GM19452 (cell line): ENCODE data around the gene SPECC1L.

ENCODE experiments used
- ATAC-seq: cut with Tn5 transposase; IDR thresholded peaks from one replicate; pipeline ENCODE4 v1.9.1; 2021; ENCODE audit not compliant: unreplicated experiment

Gene SPECC1L

DNA sequence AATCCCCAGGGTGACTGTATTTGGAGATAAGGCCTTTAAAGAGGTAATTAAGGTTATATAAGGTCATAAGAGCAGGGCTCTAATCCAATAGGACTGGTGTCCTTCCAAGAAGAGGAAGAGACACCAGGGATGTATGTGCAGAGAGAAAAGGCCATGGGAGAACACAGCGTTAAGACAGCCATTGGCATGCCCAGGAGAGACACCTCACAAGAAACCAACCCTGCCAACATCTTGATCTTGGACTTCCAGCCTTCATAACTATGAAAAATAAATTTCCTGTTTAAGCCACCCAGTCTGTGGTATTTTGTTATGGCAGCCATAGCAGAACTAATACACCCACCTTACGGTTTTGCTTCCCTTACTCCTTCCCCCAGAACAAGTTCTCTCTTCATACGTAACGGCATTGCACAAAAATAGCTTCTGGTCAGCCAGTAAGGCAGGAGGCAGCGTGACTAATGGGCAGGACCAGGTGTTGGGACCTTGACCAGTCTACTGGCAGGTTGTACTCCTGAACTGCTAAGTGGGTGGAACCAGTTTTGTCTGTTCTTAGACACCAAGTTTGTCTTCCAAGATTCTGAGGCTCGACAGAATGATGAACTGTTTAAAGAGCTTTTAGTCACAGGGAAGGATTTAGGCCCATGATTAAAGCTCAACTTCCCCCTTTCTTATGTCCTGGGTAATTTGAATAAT is 192.6 kb downstream of the SPECC1L start:
- no peak for ATAC-seq

DNA sequence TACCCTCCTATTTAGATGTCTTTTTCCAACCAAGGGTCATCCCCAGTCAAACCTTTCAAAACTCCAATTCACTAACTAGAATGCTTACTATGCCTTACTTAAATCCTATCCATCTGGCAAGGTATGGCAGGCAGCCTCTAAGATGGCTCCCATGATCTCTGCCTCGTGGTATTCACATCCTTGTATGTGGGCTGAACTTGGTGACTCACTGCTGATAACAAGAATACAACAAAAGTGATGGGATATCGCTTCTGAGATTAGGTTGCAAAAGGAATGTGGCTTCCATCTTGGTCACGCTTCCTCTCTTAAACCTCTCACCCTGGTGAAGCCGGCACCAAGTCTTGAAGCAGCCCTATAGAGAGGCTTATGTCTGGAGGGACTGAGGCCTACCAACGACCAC is 194.9 kb downstream of the SPECC1L start:
- no peak for ATAC-seq

DNA sequence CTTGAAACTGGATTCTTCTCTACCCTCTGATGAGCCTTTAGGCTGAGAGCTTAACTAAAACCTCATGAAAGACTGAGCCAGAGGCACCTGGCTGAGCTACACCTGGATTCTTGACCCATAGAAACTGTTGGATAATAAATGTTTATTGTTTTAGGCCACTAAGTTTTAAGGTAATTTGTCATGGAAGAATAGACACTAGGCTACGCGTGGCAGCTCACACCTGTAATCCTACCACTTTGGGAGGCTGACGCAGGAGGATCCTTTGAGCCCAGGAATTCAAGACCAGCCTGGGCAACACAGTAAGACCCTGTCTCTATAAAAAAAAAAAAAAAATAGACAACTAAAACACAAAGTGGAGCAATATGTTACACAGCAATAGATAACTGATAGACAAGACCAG is 195.3 kb downstream of the SPECC1L start:
- no peak for ATAC-seq

DNA sequence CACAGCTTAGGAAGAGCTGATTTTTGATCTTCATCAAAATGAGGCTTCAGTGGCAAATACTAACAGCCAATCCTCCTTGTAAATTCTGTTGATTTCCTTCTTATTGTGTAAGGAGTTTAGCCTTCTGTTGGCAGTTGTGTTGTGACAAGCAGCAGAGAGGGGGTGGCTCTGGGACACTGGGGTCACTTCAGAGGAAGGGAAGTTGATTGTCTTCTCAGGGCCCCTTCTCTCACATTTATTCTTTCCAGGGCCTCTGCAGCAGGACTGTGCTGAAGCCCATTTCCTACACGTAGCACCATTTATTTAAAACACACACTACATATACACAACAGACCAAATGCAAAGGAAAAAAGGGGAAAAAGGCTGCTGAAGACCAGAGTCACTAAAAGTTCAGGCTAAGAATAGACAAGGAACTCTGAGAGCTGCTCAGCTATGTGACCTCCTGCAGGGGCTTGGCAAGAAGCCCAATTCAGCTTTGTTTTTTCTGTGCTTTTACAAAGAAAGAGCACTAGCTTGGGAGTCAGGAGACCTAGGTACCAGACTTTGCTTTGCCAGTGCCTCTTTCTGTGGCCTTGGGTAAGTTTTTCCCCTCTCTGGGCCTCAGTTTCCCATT is 196.2 kb downstream of the SPECC1L start:
- ATAC-seq: no peak

DNA sequence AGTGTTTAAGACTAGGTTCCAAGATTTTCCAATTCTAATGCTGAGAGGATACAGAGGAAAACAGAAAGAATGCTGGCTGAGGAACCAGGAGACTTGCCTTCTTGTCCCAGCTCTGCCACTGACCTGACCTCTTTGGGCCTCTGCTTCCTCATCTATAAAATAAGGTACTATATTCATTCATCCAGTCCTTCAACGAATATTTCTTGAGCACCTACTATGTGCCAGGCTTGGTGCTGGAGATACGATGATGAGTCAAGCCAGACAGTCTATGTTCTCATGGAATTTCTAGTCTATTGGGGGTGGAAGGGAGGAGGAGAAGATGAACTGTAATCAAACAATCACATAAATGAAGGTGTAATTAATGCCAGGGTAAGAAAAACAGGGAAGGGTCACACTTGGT is 196.7 kb downstream of the SPECC1L start:
- no peak for ATAC-seq
